Prostate gland (tissue), 2 donors: ENCODE results near the gene CFAP298.

Experiments used
- CTCF ChIP-seq, 4 experiments: fragments of 200-600 bp in 2 of 4; fragments of 450-650 bp in 2 of 4; sonication (generic) in 2 of 4; IDR thresholded peaks; 1 replicate in 3 of 4; 2 replicates in 1 of 4; pipeline ENCODE4 v1.5.1; 2016 to 2019; ENCODE audit warnings: antibody characterized with exemption in 4 of 4, mild to moderate bottlenecking in 2 of 4, moderate library complexity in 2 of 4
- POLR2A ChIP-seq: fragments of 450-650 bp; IDR thresholded peaks from one replicate; pipeline ENCODE4 v1.6.1; 2016; ENCODE audit warnings: antibody characterized with exemption, mild to moderate bottlenecking
- POLR2AphosphoS5 ChIP-seq: sonication (generic); formaldehyde crosslinking; IDR thresholded peaks from one replicate; pipeline ENCODE4 v1.6.1; 2017; ENCODE audit warnings: antibody characterized with exemption

GRCh38 chr21:32593690-32594089, 18.5 kb downstream of the CFAP298 start:
- TF ChIP-seq CTCF (IDR thresholded peaks at IDR 0.05) (no peak), POLR2AphosphoS5 (no peak), POLR2A (no peak)
